ENCODE data around the gene EIF4EBP3. TPM values are rescaled to one million over a fixed set of nuclear protein-coding genes. Genes with fewer than 3 reads are reported as not detected.
A peak's percentile ranks its signal among the peaks of the same experiment; 100 is the strongest.

The EIF4EBP3 gene
- total and polyA plus RNA-seq, 9 of the 15 experiments (the other 6 are each of a cell fraction or from before 2014, with no cell fraction given) = 1.3 to 7.5 (median 3.8) TPM

DNA sequence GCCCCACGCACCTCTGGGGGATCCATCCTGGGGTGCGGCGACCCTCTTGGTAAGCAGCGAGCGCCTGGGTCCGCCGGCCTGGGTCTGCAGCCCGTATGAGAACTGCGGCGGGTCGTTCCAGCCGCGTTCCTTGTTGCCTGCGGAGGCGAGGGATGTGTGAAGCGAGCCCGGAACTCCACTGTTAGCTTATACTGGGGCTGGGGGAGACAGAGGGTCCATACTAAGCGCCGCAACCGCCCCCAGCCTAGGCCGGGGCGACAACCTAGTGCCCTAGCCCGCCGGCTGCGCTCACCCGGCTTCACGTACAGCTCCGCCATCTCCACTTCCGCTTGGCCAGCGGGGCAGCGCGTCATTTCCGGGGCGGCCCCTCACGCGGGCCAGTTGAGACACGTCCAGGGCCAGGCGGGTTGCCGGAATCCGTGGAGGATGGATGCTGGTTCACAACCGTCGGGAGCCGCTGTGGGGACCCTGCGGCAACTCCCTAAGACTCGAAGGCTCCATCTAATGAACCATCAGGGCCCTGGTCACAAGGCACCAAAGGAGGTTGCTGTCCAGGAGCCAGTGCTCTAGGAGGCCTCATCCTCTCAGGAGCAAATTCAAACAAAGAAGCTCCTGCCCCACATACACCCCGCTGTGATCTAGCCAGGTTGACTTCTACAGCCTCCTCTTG, 9.8 kb downstream of the EIF4EBP3 start, which contains the start of gene SRA1 (continued):
- TF ChIP-seq, protein P1, sequence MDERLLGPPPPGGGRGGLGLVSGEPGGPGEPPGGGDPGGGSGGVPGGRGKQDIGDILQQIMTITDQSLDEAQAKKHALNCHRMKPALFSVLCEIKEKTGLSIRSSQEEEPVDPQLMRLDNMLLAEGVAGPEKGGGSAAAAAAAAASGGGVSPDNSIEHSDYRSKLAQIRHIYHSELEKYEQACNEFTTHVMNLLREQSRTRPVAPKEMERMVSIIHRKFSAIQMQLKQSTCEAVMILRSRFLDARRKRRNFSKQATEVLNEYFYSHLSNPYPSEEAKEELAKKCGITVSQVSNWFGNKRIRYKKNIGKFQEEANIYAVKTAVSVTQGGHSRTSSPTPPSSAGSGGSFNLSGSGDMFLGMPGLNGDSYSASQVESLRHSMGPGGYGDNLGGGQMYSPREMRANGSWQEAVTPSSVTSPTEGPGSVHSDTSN (CRISPR knock-in tag; IDR thresholded peaks at IDR 0.05; ENCODE audit: low read depth) = no peak
- TF ChIP-seq, protein P1 (tag; conservative IDR thresholded peaks at IDR 0.05; ENCODE audit: low read depth) = no peak
- TF ChIP-seq ILF3 (IDR thresholded peaks at IDR 0.05; ENCODE audit: borderline replicate concordance) (no peak; the same call in 1 of the 2 replicates), RBM34 (IDR thresholded peaks at IDR 0.05; ENCODE audit: borderline replicate concordance, insufficient read depth, low read length) (no peak), ZNF436 (CRISPR knock-in tag; IDR thresholded peaks at IDR 0.05) (no peak)
- TF ChIP-seq, protein P2, sequence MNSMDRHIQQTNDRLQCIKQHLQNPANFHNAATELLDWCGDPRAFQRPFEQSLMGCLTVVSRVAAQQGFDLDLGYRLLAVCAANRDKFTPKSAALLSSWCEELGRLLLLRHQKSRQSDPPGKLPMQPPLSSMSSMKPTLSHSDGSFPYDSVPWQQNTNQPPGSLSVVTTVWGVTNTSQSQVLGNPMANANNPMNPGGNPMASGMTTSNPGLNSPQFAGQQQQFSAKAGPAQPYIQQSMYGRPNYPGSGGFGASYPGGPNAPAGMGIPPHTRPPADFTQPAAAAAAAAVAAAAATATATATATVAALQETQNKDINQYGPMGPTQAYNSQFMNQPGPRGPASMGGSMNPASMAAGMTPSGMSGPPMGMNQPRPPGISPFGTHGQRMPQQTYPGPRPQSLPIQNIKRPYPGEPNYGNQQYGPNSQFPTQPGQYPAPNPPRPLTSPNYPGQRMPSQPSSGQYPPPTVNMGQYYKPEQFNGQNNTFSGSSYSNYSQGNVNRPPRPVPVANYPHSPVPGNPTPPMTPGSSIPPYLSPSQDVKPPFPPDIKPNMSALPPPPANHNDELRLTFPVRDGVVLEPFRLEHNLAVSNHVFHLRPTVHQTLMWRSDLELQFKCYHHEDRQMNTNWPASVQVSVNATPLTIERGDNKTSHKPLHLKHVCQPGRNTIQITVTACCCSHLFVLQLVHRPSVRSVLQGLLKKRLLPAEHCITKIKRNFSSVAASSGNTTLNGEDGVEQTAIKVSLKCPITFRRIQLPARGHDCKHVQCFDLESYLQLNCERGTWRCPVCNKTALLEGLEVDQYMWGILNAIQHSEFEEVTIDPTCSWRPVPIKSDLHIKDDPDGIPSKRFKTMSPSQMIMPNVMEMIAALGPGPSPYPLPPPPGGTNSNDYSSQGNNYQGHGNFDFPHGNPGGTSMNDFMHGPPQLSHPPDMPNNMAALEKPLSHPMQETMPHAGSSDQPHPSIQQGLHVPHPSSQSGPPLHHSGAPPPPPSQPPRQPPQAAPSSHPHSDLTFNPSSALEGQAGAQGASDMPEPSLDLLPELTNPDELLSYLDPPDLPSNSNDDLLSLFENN (IDR thresholded peaks at IDR 0.05; ENCODE audit: low read depth in 2 of 2, low read length in 2 of 2) = 0 out of 4 replicates have a peak, but pooled peaks of 1 of the 2 experiments have one; percentile 11
- TF ChIP-seq, protein P3, sequence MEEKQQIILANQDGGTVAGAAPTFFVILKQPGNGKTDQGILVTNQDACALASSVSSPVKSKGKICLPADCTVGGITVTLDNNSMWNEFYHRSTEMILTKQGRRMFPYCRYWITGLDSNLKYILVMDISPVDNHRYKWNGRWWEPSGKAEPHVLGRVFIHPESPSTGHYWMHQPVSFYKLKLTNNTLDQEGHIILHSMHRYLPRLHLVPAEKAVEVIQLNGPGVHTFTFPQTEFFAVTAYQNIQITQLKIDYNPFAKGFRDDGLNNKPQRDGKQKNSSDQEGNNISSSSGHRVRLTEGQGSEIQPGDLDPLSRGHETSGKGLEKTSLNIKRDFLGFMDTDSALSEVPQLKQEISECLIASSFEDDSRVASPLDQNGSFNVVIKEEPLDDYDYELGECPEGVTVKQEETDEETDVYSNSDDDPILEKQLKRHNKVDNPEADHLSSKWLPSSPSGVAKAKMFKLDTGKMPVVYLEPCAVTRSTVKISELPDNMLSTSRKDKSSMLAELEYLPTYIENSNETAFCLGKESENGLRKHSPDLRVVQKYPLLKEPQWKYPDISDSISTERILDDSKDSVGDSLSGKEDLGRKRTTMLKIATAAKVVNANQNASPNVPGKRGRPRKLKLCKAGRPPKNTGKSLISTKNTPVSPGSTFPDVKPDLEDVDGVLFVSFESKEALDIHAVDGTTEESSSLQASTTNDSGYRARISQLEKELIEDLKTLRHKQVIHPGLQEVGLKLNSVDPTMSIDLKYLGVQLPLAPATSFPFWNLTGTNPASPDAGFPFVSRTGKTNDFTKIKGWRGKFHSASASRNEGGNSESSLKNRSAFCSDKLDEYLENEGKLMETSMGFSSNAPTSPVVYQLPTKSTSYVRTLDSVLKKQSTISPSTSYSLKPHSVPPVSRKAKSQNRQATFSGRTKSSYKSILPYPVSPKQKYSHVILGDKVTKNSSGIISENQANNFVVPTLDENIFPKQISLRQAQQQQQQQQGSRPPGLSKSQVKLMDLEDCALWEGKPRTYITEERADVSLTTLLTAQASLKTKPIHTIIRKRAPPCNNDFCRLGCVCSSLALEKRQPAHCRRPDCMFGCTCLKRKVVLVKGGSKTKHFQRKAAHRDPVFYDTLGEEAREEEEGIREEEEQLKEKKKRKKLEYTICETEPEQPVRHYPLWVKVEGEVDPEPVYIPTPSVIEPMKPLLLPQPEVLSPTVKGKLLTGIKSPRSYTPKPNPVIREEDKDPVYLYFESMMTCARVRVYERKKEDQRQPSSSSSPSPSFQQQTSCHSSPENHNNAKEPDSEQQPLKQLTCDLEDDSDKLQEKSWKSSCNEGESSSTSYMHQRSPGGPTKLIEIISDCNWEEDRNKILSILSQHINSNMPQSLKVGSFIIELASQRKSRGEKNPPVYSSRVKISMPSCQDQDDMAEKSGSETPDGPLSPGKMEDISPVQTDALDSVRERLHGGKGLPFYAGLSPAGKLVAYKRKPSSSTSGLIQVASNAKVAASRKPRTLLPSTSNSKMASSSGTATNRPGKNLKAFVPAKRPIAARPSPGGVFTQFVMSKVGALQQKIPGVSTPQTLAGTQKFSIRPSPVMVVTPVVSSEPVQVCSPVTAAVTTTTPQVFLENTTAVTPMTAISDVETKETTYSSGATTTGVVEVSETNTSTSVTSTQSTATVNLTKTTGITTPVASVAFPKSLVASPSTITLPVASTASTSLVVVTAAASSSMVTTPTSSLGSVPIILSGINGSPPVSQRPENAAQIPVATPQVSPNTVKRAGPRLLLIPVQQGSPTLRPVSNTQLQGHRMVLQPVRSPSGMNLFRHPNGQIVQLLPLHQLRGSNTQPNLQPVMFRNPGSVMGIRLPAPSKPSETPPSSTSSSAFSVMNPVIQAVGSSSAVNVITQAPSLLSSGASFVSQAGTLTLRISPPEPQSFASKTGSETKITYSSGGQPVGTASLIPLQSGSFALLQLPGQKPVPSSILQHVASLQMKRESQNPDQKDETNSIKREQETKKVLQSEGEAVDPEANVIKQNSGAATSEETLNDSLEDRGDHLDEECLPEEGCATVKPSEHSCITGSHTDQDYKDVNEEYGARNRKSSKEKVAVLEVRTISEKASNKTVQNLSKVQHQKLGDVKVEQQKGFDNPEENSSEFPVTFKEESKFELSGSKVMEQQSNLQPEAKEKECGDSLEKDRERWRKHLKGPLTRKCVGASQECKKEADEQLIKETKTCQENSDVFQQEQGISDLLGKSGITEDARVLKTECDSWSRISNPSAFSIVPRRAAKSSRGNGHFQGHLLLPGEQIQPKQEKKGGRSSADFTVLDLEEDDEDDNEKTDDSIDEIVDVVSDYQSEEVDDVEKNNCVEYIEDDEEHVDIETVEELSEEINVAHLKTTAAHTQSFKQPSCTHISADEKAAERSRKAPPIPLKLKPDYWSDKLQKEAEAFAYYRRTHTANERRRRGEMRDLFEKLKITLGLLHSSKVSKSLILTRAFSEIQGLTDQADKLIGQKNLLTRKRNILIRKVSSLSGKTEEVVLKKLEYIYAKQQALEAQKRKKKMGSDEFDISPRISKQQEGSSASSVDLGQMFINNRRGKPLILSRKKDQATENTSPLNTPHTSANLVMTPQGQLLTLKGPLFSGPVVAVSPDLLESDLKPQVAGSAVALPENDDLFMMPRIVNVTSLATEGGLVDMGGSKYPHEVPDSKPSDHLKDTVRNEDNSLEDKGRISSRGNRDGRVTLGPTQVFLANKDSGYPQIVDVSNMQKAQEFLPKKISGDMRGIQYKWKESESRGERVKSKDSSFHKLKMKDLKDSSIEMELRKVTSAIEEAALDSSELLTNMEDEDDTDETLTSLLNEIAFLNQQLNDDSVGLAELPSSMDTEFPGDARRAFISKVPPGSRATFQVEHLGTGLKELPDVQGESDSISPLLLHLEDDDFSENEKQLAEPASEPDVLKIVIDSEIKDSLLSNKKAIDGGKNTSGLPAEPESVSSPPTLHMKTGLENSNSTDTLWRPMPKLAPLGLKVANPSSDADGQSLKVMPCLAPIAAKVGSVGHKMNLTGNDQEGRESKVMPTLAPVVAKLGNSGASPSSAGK (IDR thresholded peaks at IDR 0.05) = peak; percentile 47; the same call in 1 of the 2 replicates
